PC-9 (cell line): ENCODE results near the gene VENTX. TPM values are rescaled to one million over a fixed set of nuclear protein-coding genes. Genes with fewer than 3 reads are reported as not detected.

Source experiments
- BruUV-seq: library from RNA; stranded (reverse); fragments of 400-500 nt; replicated peaks from 2 replicates; lab custom pipeline; 2021; lab: Mats Ljungman, UMichigan
- CTCF ChIA-PET: fragments of 300-600 bp; sonication (Branson Sonifier 250); formaldehyde crosslinking; loops from one replicate; lab custom pipeline; 2022; ENCODE audit warnings: antibody characterized with exemption; lab: Charles Lee
- POLR2A ChIA-PET: fragments of 300-600 bp; sonication (Branson Sonifier 250); formaldehyde crosslinking; loops from one replicate; lab custom pipeline; 2022; ENCODE audit warnings: antibody characterized with exemption; ENCODE audit not compliant: unreplicated experiment; lab: Charles Lee
- DNase-seq, 2 experiments: peaks; one replicate each; pipeline versions ENCODE4 v3.0.0 to v3.0.0-alpha.2; 2015 to 2022; ENCODE audit warnings: mixed read lengths in 1 of 2
- H2AFZ ChIP-seq: fragments of 200-600 bp; sonication (generic); 2 replicates; pipeline ENCODE4 v1.8.1; 2017; ENCODE audit warnings: antibody characterized with exemption
- H3F3A ChIP-seq: fragments of 200-600 bp; sonication (generic); 2 replicates; pipeline ENCODE4 v1.8.1; 2017; ENCODE audit warnings: antibody characterized with exemption, mild to moderate bottlenecking, low read depth; ENCODE audit not compliant: insufficient read depth
- H3K27ac ChIP-seq: fragments of 200-600 bp; sonication (generic); 2 replicates; pipeline ENCODE4 v1.6.1; 2016; ENCODE audit warnings: mixed run types
- H3K27me3 ChIP-seq: fragments of 200-600 bp; sonication (generic); 2 replicates; pipeline ENCODE4 v1.6.1; 2016; ENCODE audit warnings: low read depth, mixed run types; ENCODE audit not compliant: insufficient read depth
- H3K36me3 ChIP-seq: fragments of 200-600 bp; sonication (generic); 2 replicates; pipeline ENCODE4 v1.6.1; 2016; ENCODE audit warnings: low read depth, mixed run types
- H3K4me1 ChIP-seq: fragments of 200-600 bp; sonication (generic); replicated peaks from 2 replicates; pipeline ENCODE4 v1.6.1; 2016; ENCODE audit warnings: mixed run types; ENCODE audit not compliant: insufficient read depth
- H3K4me2 ChIP-seq: fragments of 200-600 bp; sonication (generic); 2 replicates; pipeline ENCODE4 v1.6.1; 2017; ENCODE audit warnings: mixed run types
- H3K4me3 ChIP-seq: fragments of 200-600 bp; sonication (generic); 2 replicates; pipeline ENCODE4 v1.6.1; 2016; ENCODE audit warnings: mixed run types
- H3K79me2 ChIP-seq: fragments of 200-600 bp; sonication (generic); 2 replicates; pipeline ENCODE4 v1.6.1; 2017; ENCODE audit warnings: low read depth, mixed run types
- H3K9me2 ChIP-seq: fragments of 200-600 bp; sonication (generic); 2 replicates; pipeline ENCODE4 v1.8.1; 2017; ENCODE audit warnings: mild to moderate bottlenecking; ENCODE audit not compliant: insufficient read depth
- H3K9me3 ChIP-seq: fragments of 200-600 bp; sonication (generic); 2 replicates; pipeline ENCODE4 v1.8.1; 2016; ENCODE audit warnings: low read depth; ENCODE audit not compliant: insufficient read depth
- H4K20me1 ChIP-seq: fragments of 200-600 bp; sonication (generic); 2 replicates; pipeline ENCODE4 v1.8.1; 2017; ENCODE audit not compliant: insufficient read depth
- CTCF ChIP-seq: fragments of 200-600 bp; sonication (generic); conservative IDR thresholded peaks from 2 replicates; pipeline ENCODE4 v1.6.1; 2017; ENCODE audit warnings: mixed run types, antibody characterized with exemption, mild to moderate bottlenecking, moderate library complexity
- EZH2 ChIP-seq: fragments of 200-600 bp; sonication (generic); IDR thresholded peaks from 2 replicates; pipeline ENCODE4 v1.8.0; 2017; ENCODE audit warnings: antibody characterized with exemption, low read depth
- intact Hi-C: fragments of 100-400 bp; cut with micrococcal nuclease; formaldehyde crosslinking; loops from one replicate; pipeline ENCODE4 v1.10.0; 2022; ENCODE audit not compliant: unreplicated experiment
- total RNA-seq: library from RNA; stranded (reverse); gene quantifications from 2 replicates; pipeline ENCODE4 v1.2.3, GENCODE V29; 2021

Gene VENTX
- total RNA-seq, 1 experiment from 2014 or later: not detected

GRCh38 chr10:133235265-133235855, 2.3 kb upstream of the VENTX start:
- Histone ChIP-seq H3K4me3 (no peak overlapping the region), H3K27me3 (peaks cover 11% of the 10 kb centered on the region)

GRCh38 chr10:133235932-133236331, 1.7 kb upstream of the VENTX start:
- no peaks in the 10 kb centered on the region for H3K4me1 ChIP-seq
- H3K27ac ChIP-seq: no peak overlapping the region
- CTCF ChIA-PET: no interaction called here
- no peaks in the 10 kb centered on the region for H3K9me3 ChIP-seq
- no peaks in the 10 kb centered on the region for H4K20me1 ChIP-seq
- no peaks in the 10 kb centered on the region for H3K36me3 ChIP-seq
- POLR2A ChIA-PET: no interaction called here
- TF ChIP-seq CTCF: no peak
- no peak for TF ChIP-seq EZH2
- H3K79me2 ChIP-seq: no peaks in the 10 kb centered on the region
- H2AFZ ChIP-seq: no peak overlapping the region
- BruUV-seq: no TSS peak
- no peaks in the 10 kb centered on the region for H3F3A ChIP-seq
- H3K4me2 ChIP-seq: no peak overlapping the region
- no peak for DNase-seq
- intact Hi-C loops: no loop called here
- H3K27me3 ChIP-seq: peaks cover 11% of the 10 kb centered on the region
- no peaks in the 10 kb centered on the region for H3K9me2 ChIP-seq
- no peak overlapping the region for H3K4me3 ChIP-seq

More at GRCh38 chr10:133235265-133235855, 2.3 kb upstream of the VENTX start:
- Histone ChIP-seq H3K4me2 (no peak overlapping the region), H3F3A (no peaks in the 10 kb centered on the region), H3K27ac (no peak overlapping the region), H3K4me1 (no peaks in the 10 kb centered on the region), H3K79me2 (no peaks in the 10 kb centered on the region), H3K9me2 (no peaks in the 10 kb centered on the region), H4K20me1 (no peaks in the 10 kb centered on the region), H3K9me3 (no peaks in the 10 kb centered on the region), H3K36me3 (no peaks in the 10 kb centered on the region), H2AFZ (no peak overlapping the region)
- no peak for DNase-seq
- BruUV-seq: no TSS peak
- intact Hi-C loops: no loop called here
- ChIA-PET CTCF (no interaction called here), POLR2A (no interaction called here)
- TF ChIP-seq CTCF: no peak
- no peak for TF ChIP-seq EZH2

GRCh38 chr10:133236401-133237240, 1.0 kb upstream of the VENTX start:
- Histone ChIP-seq H3K36me3 (no peaks in the 10 kb centered on the region), H2AFZ (no peak overlapping the region), H3K79me2 (no peaks in the 10 kb centered on the region), H3K9me3 (no peaks in the 10 kb centered on the region), H3K4me2 (no peak overlapping the region), H3K27me3 (peaks cover 11% of the 10 kb centered on the region), H3K9me2 (no peaks in the 10 kb centered on the region), H3K4me1 (no peaks in the 10 kb centered on the region), H3K27ac (no peak overlapping the region), H4K20me1 (no peaks in the 10 kb centered on the region), H3K4me3 (no peak overlapping the region), H3F3A (no peaks in the 10 kb centered on the region)
- BruUV-seq: no TSS peak
- no peak for TF ChIP-seq EZH2
- TF ChIP-seq CTCF: no peak
- ChIA-PET CTCF (no interaction called here), POLR2A (no interaction called here)
- intact Hi-C loops: no loop called here
- no peak for DNase-seq
